ENCODE measurements around the gene CPXM2.

Gene CPXM2

DNA sequence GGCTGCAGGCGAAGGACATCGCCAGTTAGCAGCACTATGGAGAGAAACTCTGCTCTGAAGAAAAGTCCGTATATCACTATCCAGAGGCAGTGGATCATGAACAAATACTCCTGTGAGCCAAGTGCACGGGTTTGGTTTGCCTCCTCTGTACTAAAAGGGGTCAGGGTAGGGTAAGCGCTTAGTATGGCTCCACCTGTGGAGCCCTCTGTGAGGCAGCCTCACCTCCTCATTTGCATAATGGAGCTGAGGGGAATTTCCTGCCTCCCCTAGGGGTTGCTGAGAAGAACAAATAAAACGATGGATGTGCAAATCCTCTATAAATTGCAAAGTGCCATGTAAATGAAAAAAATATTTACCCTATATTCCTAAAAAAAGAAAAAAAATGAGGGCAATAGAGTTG lies 162.1 kb downstream of the CPXM2 start:
- DNase-seq: no peak

DNA sequence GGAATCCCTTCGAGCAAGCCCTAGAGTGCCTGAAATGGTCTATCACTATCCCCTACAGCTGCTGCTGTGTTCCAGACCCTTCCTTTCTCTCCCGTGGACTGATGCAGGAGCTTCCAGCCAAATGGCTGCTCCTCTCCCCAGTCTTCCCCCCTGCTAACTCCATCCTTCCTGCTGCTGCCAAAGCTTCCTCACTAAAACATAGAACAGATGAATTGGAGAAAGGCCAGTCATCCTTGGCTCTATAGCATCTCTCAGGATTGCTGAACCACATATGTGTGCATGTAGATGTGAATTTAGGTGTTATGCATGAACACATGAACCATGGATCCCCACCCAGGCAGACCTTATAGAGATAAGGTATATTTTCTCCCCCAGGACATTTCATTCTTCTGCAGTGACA lies 164.8 kb downstream of the CPXM2 start:
- no peak for DNase-seq

- no peak for DNase-seq
Measured at GRCh38 chr10:123726381-123726780, 165.2 kb downstream of the CPXM2 start.

DNA sequence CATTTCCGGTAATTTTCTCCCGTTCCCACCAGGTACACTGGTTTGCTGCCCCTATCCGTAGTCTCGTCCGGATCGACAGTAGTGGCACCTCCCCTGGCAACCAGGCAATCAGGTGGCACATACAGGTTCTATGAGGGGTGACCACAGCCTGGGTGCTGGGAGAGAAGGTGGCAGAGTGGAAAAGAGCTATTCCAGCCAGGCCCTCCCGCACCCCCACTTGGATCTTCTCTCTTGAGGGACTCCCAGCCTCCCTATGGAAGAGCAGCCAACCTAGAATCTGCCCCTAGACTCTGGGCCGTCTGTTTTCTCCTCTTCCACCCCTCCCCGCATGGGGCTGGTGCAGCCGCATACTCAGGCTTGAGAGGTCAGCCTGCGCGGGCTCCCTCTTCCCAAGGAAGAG lies 166.9 kb downstream of the CPXM2 start:
- no peak for DNase-seq

DNA sequence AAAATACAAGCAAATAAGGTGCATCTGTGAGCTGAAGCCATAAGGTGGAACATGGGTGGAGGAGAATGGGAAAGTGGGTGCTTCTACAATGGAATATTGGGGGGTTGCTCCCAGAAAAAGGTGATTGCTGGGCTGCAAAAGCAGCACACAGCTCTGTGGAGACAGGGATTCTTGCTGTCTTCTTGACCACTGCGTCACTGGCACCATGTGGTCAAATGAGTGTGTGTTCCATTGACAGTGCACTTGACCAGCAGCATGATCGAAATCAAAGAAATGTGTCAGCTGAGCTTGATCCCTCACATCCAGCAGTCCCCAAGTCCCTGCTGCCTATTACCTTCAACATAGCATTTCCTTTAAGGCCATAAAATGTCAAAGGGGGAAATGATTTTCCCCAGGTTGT lies 169.3 kb downstream of the CPXM2 start:
- no peak for DNase-seq

GRCh38 chr10:123721441-123722049 lies 170.1 kb downstream of the CPXM2 start:
- DNase-seq: no peak

- DNase-seq: no peak
Measured at GRCh38 chr10:123720536-123720935, 171.1 kb downstream of the CPXM2 start.

GRCh38 chr10:123718544-123719060 lies 173.0 kb downstream of the CPXM2 start:
- no peak for DNase-seq

DNA sequence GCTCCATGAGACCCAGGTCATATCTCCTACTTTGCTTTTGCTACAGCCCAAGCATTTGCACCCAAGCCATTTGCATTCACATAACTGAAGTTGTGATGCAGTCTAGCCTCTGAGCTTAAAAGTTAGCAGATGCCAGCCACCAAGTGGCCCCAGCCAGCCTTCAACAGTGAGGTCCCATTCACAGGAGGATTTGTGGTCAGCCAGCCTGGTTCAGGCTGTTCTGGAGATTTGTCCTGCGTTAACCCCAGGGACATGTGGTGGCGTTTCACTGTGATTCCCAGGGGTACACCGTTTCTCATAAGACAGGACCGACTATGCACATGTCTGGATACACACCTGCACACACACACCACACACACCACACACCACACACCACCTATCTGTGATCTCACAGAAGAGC lies 174.3 kb downstream of the CPXM2 start:
- DNase-seq: no peak

- DNase-seq: no peak
Measured at GRCh38 chr10:123715546-123715945, 176.1 kb downstream of the CPXM2 start.

DNA sequence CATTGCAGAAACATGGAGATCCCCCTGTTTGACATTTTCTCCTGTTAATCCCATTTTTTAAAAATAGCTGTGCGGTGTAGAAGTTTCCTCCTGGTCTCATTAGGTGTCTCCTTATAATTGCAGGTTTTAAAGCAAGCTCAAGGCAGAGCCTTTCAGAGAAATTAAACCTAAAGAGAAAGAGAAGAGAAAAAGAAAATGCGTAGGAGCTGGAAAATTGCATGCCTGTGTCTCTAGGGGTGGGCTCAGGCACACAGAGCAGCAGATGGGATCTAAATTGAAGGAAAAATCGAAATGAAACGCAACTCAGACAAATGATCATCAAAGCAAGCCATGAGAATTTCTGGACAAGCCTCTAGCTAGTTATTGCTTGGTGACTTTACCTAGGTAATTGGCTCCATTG lies 185.4 kb downstream of the CPXM2 start:
- no peak for DNase-seq

DNA sequence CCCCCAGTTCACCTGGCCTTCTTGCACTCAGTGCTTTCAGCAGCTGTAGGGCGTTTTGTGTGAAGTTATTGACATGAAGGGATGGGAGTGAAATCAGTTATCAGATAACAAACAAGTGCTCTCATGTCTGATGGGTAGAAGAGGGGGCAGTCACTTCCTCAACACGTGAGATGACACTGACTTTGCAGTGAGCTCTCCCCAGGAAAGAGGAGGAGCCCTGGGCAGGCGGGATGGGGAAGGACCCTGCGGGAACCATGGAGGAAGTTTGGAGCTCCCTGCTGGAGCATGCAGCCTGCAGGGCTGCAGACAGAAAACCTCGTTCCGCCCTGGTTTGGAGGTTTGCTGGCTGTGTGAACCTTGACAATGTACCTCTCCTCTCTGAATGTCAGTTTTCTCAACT lies 186.8 kb downstream of the CPXM2 start:
- DNase-seq: no peak

- no peak for DNase-seq
Measured at GRCh38 chr10:123704076-123704475, 187.5 kb downstream of the CPXM2 start.

DNA sequence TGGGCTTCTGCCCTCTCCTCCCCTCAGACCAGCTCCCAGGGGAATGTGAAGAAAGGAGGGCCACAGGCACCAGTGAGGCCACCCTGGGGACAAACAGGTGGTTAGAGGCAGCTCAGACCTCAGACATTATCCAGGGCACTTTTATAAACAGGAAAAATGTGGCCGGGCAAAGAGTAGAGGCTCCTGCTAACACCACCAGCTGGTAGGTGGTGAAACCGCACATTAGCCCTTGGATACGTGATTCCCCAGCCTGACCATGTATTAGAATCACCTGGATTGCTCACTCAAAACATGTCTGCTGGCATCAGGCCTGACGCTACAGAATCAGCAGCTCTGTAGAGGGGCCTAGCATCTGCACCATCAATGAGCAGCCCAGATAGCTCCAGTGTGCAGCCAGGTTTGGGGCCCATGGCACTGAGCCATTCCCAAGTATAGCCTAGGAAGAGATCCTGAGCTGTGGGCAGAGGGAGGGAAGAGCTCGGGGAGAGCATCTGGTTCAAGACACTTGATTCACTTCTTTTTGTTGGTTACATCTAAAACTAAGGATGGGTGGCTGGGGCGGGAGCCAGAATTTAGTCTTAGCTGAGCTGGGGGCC lies 188.3 kb downstream of the CPXM2 start:
- DNase-seq: no peak

Data from RPMI8226 (cell line).